ENCODE data around the gene ZBTB7C. TPM values are rescaled to one million over a fixed set of nuclear protein-coding genes. Genes with fewer than 3 reads are reported as not detected.

The ZBTB7C gene
- total and polyA plus RNA-seq, 2 donors (not counting 1 experiment from before 2014, with no cell fraction given), result not detected

DNA sequence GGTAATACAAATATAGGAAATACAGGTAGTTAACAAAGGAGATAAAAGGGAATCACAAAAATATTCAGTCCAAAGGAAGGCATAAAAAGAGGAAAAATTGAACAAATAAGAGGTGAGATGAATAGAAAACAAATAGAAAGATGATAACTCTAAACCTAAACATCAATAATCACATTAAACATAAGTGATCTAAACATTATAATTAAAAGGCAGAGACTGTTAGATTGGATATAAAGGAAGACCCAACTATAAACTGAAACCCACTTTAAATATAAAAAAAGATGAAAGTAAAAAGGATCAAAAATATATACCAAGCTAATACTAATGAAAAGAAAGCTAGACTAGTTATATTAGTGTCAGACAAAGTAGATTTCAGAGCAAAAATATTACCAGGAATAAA is 152.3 kb downstream of the ZBTB7C start:
- POLR2A ChIA-PET, result no interaction called here
- Histone ChIP-seq H3K4me1 (ENCODE audit: control insufficient read depth in 2 of 2, insufficient read depth in 2 of 2, low read length in 2 of 2) (no peaks in the 10 kb centered on the region), H3K4me3 (ENCODE audit: control extremely low read depth in 1 of 5, extremely low read depth in 1 of 5, insufficient read depth in 1 of 5, low read depth in 2 of 5, low read length in 4 of 5) (no peak overlapping the region), H3K9ac (ENCODE audit: low read length) (no peak overlapping the region), H3K4me2 (replicated peaks; ENCODE audit: low read depth, low read length, poor library complexity, severe bottlenecking) (no peak overlapping the region), H2AFZ (ENCODE audit: insufficient read depth, low read depth, low read length, poor library complexity, severe bottlenecking) (no peak overlapping the region), H3K27me3 (replicated peaks in 1 of 4; ENCODE audit: control extremely low read depth in 1 of 4, control insufficient read depth in 3 of 4, insufficient read depth in 4 of 4, low read length in 3 of 4) (no peaks in the 10 kb centered on the region), H3K27ac (ENCODE audit: low read length in 2 of 2) (no peak overlapping the region), H3K36me3 (replicated peaks in 1 of 2; ENCODE audit: control extremely low read depth in 1 of 2, control insufficient read depth in 1 of 2, extremely low read depth in 1 of 2, insufficient read depth in 2 of 2, low read length in 1 of 2) (no peaks in the 10 kb centered on the region), H3K79me2 (ENCODE audit: control insufficient read depth, insufficient read depth, low read length) (no peaks in the 10 kb centered on the region), H3K9me3 (ENCODE audit: control extremely low read depth in 1 of 3, control insufficient read depth in 2 of 3, insufficient read depth in 1 of 3, low read length in 2 of 3) (peaks cover 0 to 2% (median 0%) of the 10 kb centered on the region in 3 donors), H4K20me1 (ENCODE audit: control insufficient read depth, insufficient read depth, low read length, poor library complexity, severe bottlenecking) (no peaks in the 10 kb centered on the region)
- H3K4me1 Mint-ChIP-seq, result no peaks in the 10 kb centered on the region
- CTCF ChIA-PET, result interaction anchor here (1.3 kb wide), 1 partner anchor 188 kb away, joined by 3 read pairs; no protein-coding TSS in a partner anchor
- H3K9me3 Mint-ChIP-seq (ENCODE audit: insufficient read depth), result peaks cover 5% of the 10 kb centered on the region
- TF ChIP-seq, protein P1, sequence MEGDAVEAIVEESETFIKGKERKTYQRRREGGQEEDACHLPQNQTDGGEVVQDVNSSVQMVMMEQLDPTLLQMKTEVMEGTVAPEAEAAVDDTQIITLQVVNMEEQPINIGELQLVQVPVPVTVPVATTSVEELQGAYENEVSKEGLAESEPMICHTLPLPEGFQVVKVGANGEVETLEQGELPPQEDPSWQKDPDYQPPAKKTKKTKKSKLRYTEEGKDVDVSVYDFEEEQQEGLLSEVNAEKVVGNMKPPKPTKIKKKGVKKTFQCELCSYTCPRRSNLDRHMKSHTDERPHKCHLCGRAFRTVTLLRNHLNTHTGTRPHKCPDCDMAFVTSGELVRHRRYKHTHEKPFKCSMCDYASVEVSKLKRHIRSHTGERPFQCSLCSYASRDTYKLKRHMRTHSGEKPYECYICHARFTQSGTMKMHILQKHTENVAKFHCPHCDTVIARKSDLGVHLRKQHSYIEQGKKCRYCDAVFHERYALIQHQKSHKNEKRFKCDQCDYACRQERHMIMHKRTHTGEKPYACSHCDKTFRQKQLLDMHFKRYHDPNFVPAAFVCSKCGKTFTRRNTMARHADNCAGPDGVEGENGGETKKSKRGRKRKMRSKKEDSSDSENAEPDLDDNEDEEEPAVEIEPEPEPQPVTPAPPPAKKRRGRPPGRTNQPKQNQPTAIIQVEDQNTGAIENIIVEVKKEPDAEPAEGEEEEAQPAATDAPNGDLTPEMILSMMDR (IDR thresholded peaks at IDR 0.05), result no peak
- TF ChIP-seq EZH2 (IDR thresholded peaks at IDR 0.05; ENCODE audit: borderline replicate concordance, insufficient read depth, low read depth, low read length, poor library complexity, severe bottlenecking), result no peak
- no peak overlapping the region for H3K4me3 Mint-ChIP-seq
- intact Hi-C loops (cut with micrococcal nuclease), result no loop called here
- ATAC-seq (ENCODE audit: low read depth), result no peak
- H3K27ac Mint-ChIP-seq, result no peak overlapping the region
- no peak for DNase-seq
- H3K27me3 Mint-ChIP-seq, result peaks cover 12% of the 10 kb centered on the region

DNA sequence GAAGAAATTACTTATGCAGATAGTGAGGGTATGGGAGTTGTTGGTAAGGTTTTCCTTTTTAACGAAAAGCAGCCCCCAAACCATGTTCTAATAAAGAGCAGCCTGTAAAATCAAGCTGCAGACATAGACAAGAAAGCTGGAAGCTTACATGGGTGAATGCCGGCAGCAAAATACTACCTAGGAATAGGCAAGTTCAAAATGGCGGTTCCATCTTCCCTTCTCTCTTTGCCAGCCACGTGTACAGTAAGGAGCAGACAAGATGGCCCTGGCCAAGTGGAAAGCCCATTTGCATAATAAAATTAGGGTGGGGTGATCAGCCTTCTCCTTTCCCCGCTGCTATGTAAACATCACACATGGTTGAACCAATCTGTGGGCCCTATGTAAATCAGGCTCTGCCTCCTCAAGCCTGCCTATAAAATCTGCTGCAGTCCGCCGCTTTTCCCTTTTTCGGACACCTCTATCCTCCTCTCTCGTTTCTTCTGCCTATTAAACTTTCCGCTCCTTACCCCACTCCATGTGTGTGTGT is 155.0 kb downstream of the ZBTB7C start:
- POLR2A ChIA-PET, result no interaction called here
- H3K4me1 ChIP-seq (ENCODE audit: control insufficient read depth in 2 of 2, insufficient read depth in 2 of 2, low read length in 2 of 2), result no peaks in the 10 kb centered on the region
- H3K9me3 Mint-ChIP-seq (ENCODE audit: insufficient read depth), result peaks cover 5% of the 10 kb centered on the region
- DNase-seq, result no peak
- TF ChIP-seq EZH2 (IDR thresholded peaks at IDR 0.05; ENCODE audit: borderline replicate concordance, insufficient read depth, low read depth, low read length, poor library complexity, severe bottlenecking), result no peak
- no peaks in the 10 kb centered on the region for H3K79me2 ChIP-seq (ENCODE audit: control insufficient read depth, insufficient read depth, low read length)
- no peak overlapping the region for H3K4me2 ChIP-seq (replicated peaks; ENCODE audit: low read depth, low read length, poor library complexity, severe bottlenecking)
- H3K27ac ChIP-seq (ENCODE audit: low read length in 2 of 2), result no peak overlapping the region
- H3K27me3 ChIP-seq (replicated peaks in 1 of 4; ENCODE audit: control extremely low read depth in 1 of 4, control insufficient read depth in 3 of 4, insufficient read depth in 4 of 4, low read length in 3 of 4), result peaks cover 0 to 5% (median 0%) of the 10 kb centered on the region in 4 experiments
- H2AFZ ChIP-seq (ENCODE audit: insufficient read depth, low read depth, low read length, poor library complexity, severe bottlenecking), result no peak overlapping the region
- no peak overlapping the region for H3K4me3 Mint-ChIP-seq
- H3K4me3 ChIP-seq (ENCODE audit: control extremely low read depth in 1 of 5, extremely low read depth in 1 of 5, insufficient read depth in 1 of 5, low read depth in 2 of 5, low read length in 4 of 5), result no peak overlapping the region
- CTCF ChIA-PET, result no interaction called here
- 95% methylated on average over 8 of the region's 10 CpGs for WGBS (ENCODE audit: insufficient coverage)
- no peak for ATAC-seq (ENCODE audit: low read depth)
- intact Hi-C loops (cut with micrococcal nuclease), result no loop called here
- no peaks in the 10 kb centered on the region for H3K36me3 ChIP-seq (replicated peaks in 1 of 2; ENCODE audit: control extremely low read depth in 1 of 2, control insufficient read depth in 1 of 2, extremely low read depth in 1 of 2, insufficient read depth in 2 of 2, low read length in 1 of 2)
- no peak overlapping the region for H3K27ac Mint-ChIP-seq
- H3K4me1 Mint-ChIP-seq, result no peaks in the 10 kb centered on the region
- no peak overlapping the region for H3K9ac ChIP-seq (ENCODE audit: low read length)
- H3K9me3 ChIP-seq (ENCODE audit: control extremely low read depth in 1 of 3, control insufficient read depth in 2 of 3, insufficient read depth in 1 of 3, low read length in 2 of 3), result no peaks in the 10 kb centered on the region
- peaks cover 20% of the 10 kb centered on the region for H3K27me3 Mint-ChIP-seq
- H4K20me1 ChIP-seq (ENCODE audit: control insufficient read depth, insufficient read depth, low read length, poor library complexity, severe bottlenecking), result no peaks in the 10 kb centered on the region

Measured in B cell (primary cell).